Psoas muscle (tissue), 8 donors: ENCODE results near the gene ANXA11. TPM values are rescaled to one million over a fixed set of nuclear protein-coding genes. Genes with fewer than 3 reads are reported as not detected.

Source experiments
- ATAC-seq, 4 donors: fragments of 200-7000 bp; cut with Tn5 transposase; one replicate each; pipeline ENCODE4 v1.9.1; 2020; ENCODE audit warnings: moderate library complexity in 3 of 4, mild to moderate bottlenecking in 2 of 4
- DNase-seq, 2 donors: peaks; one replicate each; pipeline ENCODE4 v3.0.0-alpha.2; 2020
- H3K27ac ChIP-seq: fragments of 200-600 bp; one replicate; pipeline ENCODE4 v1.8.0; 2022
- H3K27me3 ChIP-seq, 3 donors: fragments of 200-600 bp in 1 of 3; one replicate each; pipeline versions ENCODE4 v1.6.1 to v1.8.0; 2013 to 2022; ENCODE audit warnings: low read length in 2 of 3, mild to moderate bottlenecking in 2 of 3, moderate library complexity in 1 of 3; ENCODE audit not compliant: insufficient read depth in 3 of 3
- H3K36me3 ChIP-seq, 2 donors: fragments of 200-600 bp in 1 of 2; one replicate each; pipeline versions ENCODE4 v1.6.1 to v1.8.0; 2013 to 2022; ENCODE audit warnings: low read depth in 1 of 2, mild to moderate bottlenecking in 1 of 2, moderate library complexity in 1 of 2; ENCODE audit not compliant: insufficient read depth in 1 of 2
- H3K4me1 ChIP-seq: fragments of 200-600 bp; one replicate; pipeline ENCODE4 v1.8.0; 2022
- H3K4me3 ChIP-seq: fragments of 200-600 bp; one replicate; pipeline ENCODE4 v1.8.0; 2022; ENCODE audit warnings: mild to moderate bottlenecking
- H3K9me3 ChIP-seq: fragments of 200-600 bp; one replicate; pipeline ENCODE4 v1.8.0; 2022
- WGBS, 3 donors: extraction: QIAGEN DNeasy Blood & Tissue Kit; methylation state at CpG; one replicate each; pipeline versions ENCODE4 v1.1.6 to v1.1.7; 2013; 5-methylcytosine and 5-hydroxymethylcytosine counted together
- intact Hi-C, 2 donors: fragments of 100-400 bp; cut with DNase I; formaldehyde crosslinking; loops; one replicate each; pipeline versions ENCODE4 v1.11.0 to v1.14.2; 2022
- polyA plus RNA-seq, 3 donors: library from polyadenylated mRNA; stranded (reverse); fragments of 200-250 nt; gene quantifications; one replicate each; pipeline ENCODE4 v1.2.3, GENCODE V29; 2013
- total RNA-seq, 4 donors: library from RNA; stranded (reverse); fragmentation: NEBNext Ultra II Directional in 2 of 4; extraction: Animal tissue kit (Norgen Biotek cat#: 25700) in 2 of 4; gene quantifications; one replicate each; pipeline versions ENCODE4 v1.2.1 to v1.2.4, GENCODE V29; 2021 to 2023
- TF ChIP-seq, protein P1 (sequence below): fragments of 200-600 bp; IDR thresholded peaks from one replicate; pipeline ENCODE4 v1.8.0; 2022; ENCODE audit warnings: antibody characterized with exemption
- donor health status: healthy with polysubstance abuse.
- donor health status: DM: no; HTN: no; CAD: no; lungs with moderate emphysema.
- donor health status: Bipolar disorder and iron deficiency.
- donor health status: healthy.
- donor health status: DM: yes; HTN: yes; CAD: no.
- donor health status: DM: no; HTN: no; CAD: no.
- donor health status: DM: no; HTN: no; CAD: no.
- donor health status: DM: yes; HTN: yes; CAD: no.

Gene ANXA11
- total and polyA plus RNA-seq, 7 donors: 112 to 389 (median 164) TPM

DNA sequence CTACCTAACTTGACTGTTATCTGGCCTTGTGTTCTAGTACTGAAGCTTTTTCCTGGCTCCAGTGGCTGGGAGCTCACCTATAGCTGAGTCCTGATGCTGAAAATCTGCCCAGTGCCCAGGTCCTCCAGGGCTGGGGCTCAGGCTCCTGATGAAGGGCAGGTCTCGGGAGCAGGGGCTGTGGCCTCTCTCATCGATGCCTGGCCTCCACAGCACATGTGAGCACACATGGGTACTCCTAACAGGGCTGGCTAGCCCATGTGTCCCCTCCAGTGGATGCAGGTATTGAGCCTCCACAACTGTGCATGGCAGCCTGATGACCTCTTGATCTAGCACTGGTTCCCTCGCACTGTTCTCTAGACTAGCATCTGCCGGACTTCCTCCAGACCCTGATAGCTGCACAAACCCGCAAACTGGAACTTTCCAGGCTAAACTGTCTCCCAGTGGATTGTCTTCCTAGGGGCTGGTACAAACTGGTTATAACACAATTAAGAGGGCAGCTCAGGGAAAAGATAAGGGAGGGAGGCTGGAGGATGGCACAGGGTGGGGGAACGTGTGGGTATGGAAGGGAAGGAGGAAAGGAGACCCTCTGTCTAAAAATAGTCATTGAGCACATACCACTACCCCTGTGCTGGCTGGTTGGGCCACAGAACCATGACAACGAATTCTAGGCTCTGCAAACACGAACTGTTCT, 37.7 kb downstream of the ANXA11 start:
- peaks cover 55% of the 10 kb centered on the region for H3K4me1 ChIP-seq
- TF ChIP-seq, protein P1, sequence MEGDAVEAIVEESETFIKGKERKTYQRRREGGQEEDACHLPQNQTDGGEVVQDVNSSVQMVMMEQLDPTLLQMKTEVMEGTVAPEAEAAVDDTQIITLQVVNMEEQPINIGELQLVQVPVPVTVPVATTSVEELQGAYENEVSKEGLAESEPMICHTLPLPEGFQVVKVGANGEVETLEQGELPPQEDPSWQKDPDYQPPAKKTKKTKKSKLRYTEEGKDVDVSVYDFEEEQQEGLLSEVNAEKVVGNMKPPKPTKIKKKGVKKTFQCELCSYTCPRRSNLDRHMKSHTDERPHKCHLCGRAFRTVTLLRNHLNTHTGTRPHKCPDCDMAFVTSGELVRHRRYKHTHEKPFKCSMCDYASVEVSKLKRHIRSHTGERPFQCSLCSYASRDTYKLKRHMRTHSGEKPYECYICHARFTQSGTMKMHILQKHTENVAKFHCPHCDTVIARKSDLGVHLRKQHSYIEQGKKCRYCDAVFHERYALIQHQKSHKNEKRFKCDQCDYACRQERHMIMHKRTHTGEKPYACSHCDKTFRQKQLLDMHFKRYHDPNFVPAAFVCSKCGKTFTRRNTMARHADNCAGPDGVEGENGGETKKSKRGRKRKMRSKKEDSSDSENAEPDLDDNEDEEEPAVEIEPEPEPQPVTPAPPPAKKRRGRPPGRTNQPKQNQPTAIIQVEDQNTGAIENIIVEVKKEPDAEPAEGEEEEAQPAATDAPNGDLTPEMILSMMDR: no peak
- no peaks in the 10 kb centered on the region for H3K27me3 ChIP-seq
- 37 to 61% (median 46%) methylated on average over 8 of the region's 8 CpGs for WGBS, 3 donors
- peak overlapping the region; percentile 79 for H3K27ac ChIP-seq
- DNase-seq: no peak
- H3K4me3 ChIP-seq: no peak overlapping the region
- H3K9me3 ChIP-seq: no peaks in the 10 kb centered on the region
- intact Hi-C loops: no loop called here
- peaks cover 5 to 79% of the 10 kb centered on the region in 2 donors for H3K36me3 ChIP-seq
- ATAC-seq: peak; percentile 11 to 24 (median 20)

DNA sequence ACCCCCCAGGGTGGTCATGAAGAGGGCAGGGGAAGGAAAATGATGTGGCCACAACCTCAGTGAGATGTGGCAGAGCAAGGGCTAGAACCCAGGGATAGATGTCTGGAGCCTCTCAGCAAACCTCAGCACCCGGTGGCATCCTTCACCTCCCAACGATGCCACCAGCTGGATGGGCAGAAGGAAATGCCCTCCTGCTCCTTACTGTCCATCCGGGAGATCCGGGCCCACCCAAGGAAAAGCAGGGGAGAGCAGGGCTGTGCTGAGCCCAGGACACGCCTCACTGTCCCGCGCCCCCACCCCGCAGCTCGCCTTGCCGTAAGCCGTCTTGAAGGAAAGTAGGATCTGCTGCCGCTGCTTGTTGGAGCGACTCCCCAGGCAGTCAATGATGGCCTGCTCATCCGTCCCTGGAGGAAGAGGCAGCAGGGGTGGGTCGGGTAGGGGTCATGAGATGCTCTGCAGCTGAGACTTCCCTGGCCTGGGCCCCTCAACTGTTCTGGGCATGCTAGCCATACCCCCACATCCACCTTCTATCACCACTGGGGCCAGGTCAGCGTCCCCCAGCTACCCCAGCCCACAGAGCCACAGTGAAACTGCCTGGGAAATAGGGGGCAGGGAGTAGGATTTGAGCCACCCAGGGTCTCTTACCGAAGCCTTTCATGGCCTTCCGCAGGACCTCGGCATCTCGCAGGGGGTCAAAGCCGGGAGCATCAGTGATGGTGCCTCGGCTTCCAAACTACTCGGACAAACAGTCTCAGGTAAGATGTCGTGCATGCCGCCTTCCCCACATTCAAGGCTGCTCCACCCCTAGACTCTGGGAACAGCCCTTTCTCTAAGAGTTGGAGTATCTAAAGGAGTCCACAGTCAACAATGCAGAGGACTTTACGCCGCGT, 38.5 kb downstream of the ANXA11 start:
- intact Hi-C loops: no loop called here

DNA sequence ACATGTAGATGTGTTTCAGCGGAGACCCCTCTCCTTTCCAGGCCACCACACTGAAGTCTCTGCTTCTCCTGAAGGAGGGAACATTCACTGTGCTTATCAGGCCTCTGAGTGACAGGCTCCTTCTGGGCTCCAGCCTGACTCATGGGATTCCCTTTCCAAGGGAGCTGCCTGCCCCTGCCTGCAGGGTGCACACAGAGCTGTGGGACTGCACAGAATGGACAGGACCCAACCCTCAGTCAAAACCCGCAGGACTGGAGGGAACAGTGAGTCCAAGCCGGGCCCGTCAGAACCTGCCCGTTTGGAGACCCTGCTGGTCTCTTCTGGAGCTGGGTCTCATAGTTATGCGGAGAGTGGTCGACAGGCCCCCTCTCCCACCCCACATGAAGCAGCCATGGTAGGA, 40.2 kb downstream of the ANXA11 start:
- 86 to 92% (median 91%) methylated on average over 7 of the region's 7 CpGs for WGBS, 3 donors
- peaks cover 57% of the 10 kb centered on the region for H3K4me1 ChIP-seq
- peak overlapping the region; percentile 79 for H3K27ac ChIP-seq
- peak; percentile 60 to 83 (median 60) for ATAC-seq
- H3K27me3 ChIP-seq: no peaks in the 10 kb centered on the region
- TF ChIP-seq, protein P1: peak; percentile 34
- peaks cover 5 to 78% of the 10 kb centered on the region in 2 donors for H3K36me3 ChIP-seq
- no peak for DNase-seq
- H3K9me3 ChIP-seq: no peaks in the 10 kb centered on the region
- H3K4me3 ChIP-seq: no peak overlapping the region
- intact Hi-C loops: no loop called here

More for the DNA sequence above, 38.5 kb downstream of the ANXA11 start:
- DNase-seq (no peak), ATAC-seq (no peak)
- peaks cover 53% of the 10 kb centered on the region for H3K4me1 ChIP-seq
- no peaks in the 10 kb centered on the region for H3K9me3 ChIP-seq
- WGBS, 3 donors: 81 to 90% (median 88%) methylated on average over 28 of the region's 28 CpGs
- H3K27me3 ChIP-seq: no peaks in the 10 kb centered on the region
- H3K4me3 ChIP-seq: no peak overlapping the region
- peaks cover 5 to 79% of the 10 kb centered on the region in 2 donors for H3K36me3 ChIP-seq
- TF ChIP-seq, protein P1: no peak
- H3K27ac ChIP-seq: peak overlapping the region; percentile 79

DNA sequence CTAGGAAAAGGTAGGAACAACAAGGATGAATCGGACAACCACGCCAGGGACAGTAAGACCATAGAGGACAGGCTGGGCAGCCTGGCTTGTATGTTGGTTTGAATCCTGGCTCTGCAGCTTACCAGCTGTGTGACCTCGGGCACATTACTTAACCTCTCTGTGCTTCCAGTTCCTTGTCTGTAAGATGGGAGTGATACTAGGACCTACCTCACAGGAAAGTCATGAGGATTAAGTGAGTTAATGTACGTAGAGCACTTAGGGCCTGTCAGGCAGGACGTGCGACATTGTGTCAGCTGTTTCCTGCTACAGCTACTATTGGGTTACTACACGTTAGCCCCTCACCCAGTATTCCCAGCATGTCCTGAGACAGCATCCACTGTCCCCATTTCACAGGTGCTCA, 40.7 kb downstream of the ANXA11 start:
- no peak for DNase-seq
- WGBS, 3 donors: 89 to 91% (median 91%) methylated on average over 7 of the region's 7 CpGs
- H3K9me3 ChIP-seq: no peaks in the 10 kb centered on the region
- H3K36me3 ChIP-seq: peaks cover 5 to 79% of the 10 kb centered on the region in 2 donors
- no peaks in the 10 kb centered on the region for H3K27me3 ChIP-seq
- TF ChIP-seq, protein P1: no peak
- peak overlapping the region; percentile 79 for H3K27ac ChIP-seq
- ATAC-seq: no peak
- no peak overlapping the region for H3K4me3 ChIP-seq
- peaks cover 61% of the 10 kb centered on the region for H3K4me1 ChIP-seq
- intact Hi-C loops: loop anchor here in 1 of 2 donors (5.0 kb wide), 1 partner anchor 38 kb away; no protein-coding TSS in a partner anchor
